ENCODE measurements around the gene POR. TPM values are rescaled to one million over a fixed set of nuclear protein-coding genes. Genes with fewer than 3 reads are reported as not detected.
"Not testable (repeated sequence)": the region's sequence is repeated elsewhere in the genome, so short reads cannot be mapped to it uniquely, and the experiment has no call there.

The POR gene
- total RNA-seq (2014; rRNA removed; shearing (Covaris generic); ENCODE audit: low replicate concordance), result 94.8 and 144 TPM in 2 replicates

- peak; percentile 93 for DNase-seq (ENCODE audit: low read depth)
- in situ Hi-C loops (cut with HindIII; ENCODE audit: low pct_unique_long_range_greater_than_20kb, low sequenced_read_pairs), result no loop called here
Measured at GRCh38 chr7:75914655-75915415, at the start of gene POR. Gene POR (plus strand): TSS chr7:75915155. CDS start chr7:75954002, 38,847 bp downstream.

GRCh38 chr7:75866114-75866488, 48.9 kb upstream of the POR start:
- no peak for DNase-seq (ENCODE audit: low read depth)
- in situ Hi-C loops (cut with HindIII; ENCODE audit: low pct_unique_long_range_greater_than_20kb, low sequenced_read_pairs), result no loop called here

GRCh38 chr7:75866489-75867389, 48.2 kb upstream of the POR start:
- DNase-seq (ENCODE audit: low read depth), result peak; percentile 39
- in situ Hi-C loops (cut with HindIII; ENCODE audit: low pct_unique_long_range_greater_than_20kb, low sequenced_read_pairs), result no loop called here

- in situ Hi-C loops (cut with HindIII; ENCODE audit: low pct_unique_long_range_greater_than_20kb, low sequenced_read_pairs), result no loop called here
- DNase-seq (ENCODE audit: low read depth), result no peak
Measured at GRCh38 chr7:75867390-75867717, 47.6 kb upstream of the POR start.

GRCh38 chr7:75868153-75868552, 46.8 kb upstream of the POR start:
- no peak for DNase-seq (ENCODE audit: low read depth)
- in situ Hi-C loops (cut with HindIII; ENCODE audit: low pct_unique_long_range_greater_than_20kb, low sequenced_read_pairs), result no loop called here

- in situ Hi-C loops (cut with HindIII; ENCODE audit: low pct_unique_long_range_greater_than_20kb, low sequenced_read_pairs), result no loop called here
Measured at GRCh38 chr7:75869776-75870379, 45.1 kb upstream of the POR start.

GRCh38 chr7:75870557-75871161, 44.3 kb upstream of the POR start:
- DNase-seq (ENCODE audit: low read depth), result no peak
- in situ Hi-C loops (cut with HindIII; ENCODE audit: low pct_unique_long_range_greater_than_20kb, low sequenced_read_pairs), result no loop called here

More at GRCh38 chr7:75869776-75870379, 45.1 kb upstream of the POR start:
- no peak for DNase-seq (ENCODE audit: low read depth)

- DNase-seq (ENCODE audit: low read depth), result no peak
- in situ Hi-C loops (cut with HindIII; ENCODE audit: low pct_unique_long_range_greater_than_20kb, low sequenced_read_pairs), result no loop called here
Measured at GRCh38 chr7:75872073-75872782, 42.7 kb upstream of the POR start.

- in situ Hi-C loops (cut with HindIII; ENCODE audit: low pct_unique_long_range_greater_than_20kb, low sequenced_read_pairs), result not testable (repeated sequence)
Measured at GRCh38 chr7:75874180-75874579, 40.8 kb upstream of the POR start.

GRCh38 chr7:75875113-75876080, 39.6 kb upstream of the POR start:
- in situ Hi-C loops (cut with HindIII; ENCODE audit: low pct_unique_long_range_greater_than_20kb, low sequenced_read_pairs), result no loop called here
- no peak for DNase-seq (ENCODE audit: low read depth)

More at GRCh38 chr7:75874180-75874579, 40.8 kb upstream of the POR start:
- DNase-seq (ENCODE audit: low read depth), result not testable (repeated sequence)

GRCh38 chr7:75876126-75876881, 38.7 kb upstream of the POR start:
- in situ Hi-C loops (cut with HindIII; ENCODE audit: low pct_unique_long_range_greater_than_20kb, low sequenced_read_pairs), result no loop called here
- DNase-seq (ENCODE audit: low read depth), result no peak

GRCh38 chr7:75878312-75878768, 36.6 kb upstream of the POR start:
- in situ Hi-C loops (cut with HindIII; ENCODE audit: low pct_unique_long_range_greater_than_20kb, low sequenced_read_pairs), result no loop called here
- DNase-seq (ENCODE audit: low read depth), result no peak

GRCh38 chr7:75878769-75879611, 36.0 kb upstream of the POR start, which contains the start of gene RHBDD2:
Gene RHBDD2 (plus strand): TSS chr7:75879034. CDS start chr7:75879083, 49 bp downstream.
- peak; percentile 81 for DNase-seq (ENCODE audit: low read depth)
- in situ Hi-C loops (cut with HindIII; ENCODE audit: low pct_unique_long_range_greater_than_20kb, low sequenced_read_pairs), result no loop called here

- in situ Hi-C loops (cut with HindIII; ENCODE audit: low pct_unique_long_range_greater_than_20kb, low sequenced_read_pairs), result no loop called here
- no peak for DNase-seq (ENCODE audit: low read depth)
Measured at GRCh38 chr7:75879771-75880184, 35.2 kb upstream of the POR start.

- no peak for DNase-seq (ENCODE audit: low read depth)
- in situ Hi-C loops (cut with HindIII; ENCODE audit: low pct_unique_long_range_greater_than_20kb, low sequenced_read_pairs), result no loop called here
Measured at GRCh38 chr7:75880242-75880641, 34.7 kb upstream of the POR start.

Data from Caki2 (cell line).